Endodermal cell (in vitro differentiated cells): Measurements from ENCODE around the gene IL19. TPM values are rescaled to one million over a fixed set of nuclear protein-coding genes. Genes with fewer than 3 reads are reported as not detected.
"Not testable (repeated sequence)": the region's sequence is repeated elsewhere in the genome, so short reads cannot be mapped to it uniquely, and the experiment has no call there.

Experiments
- DNase-seq: peaks from one replicate; pipeline ENCODE4 v3.0.0-alpha.2; 2017
- H3K27ac ChIP-seq: 2 replicates; pipeline ENCODE4 v1.5.1; 2013; ENCODE audit warnings: mild to moderate bottlenecking, low read depth, low read length, moderate library complexity
- H3K27me3 ChIP-seq: 2 replicates; pipeline ENCODE4 v1.6.1; 2013; ENCODE audit warnings: mild to moderate bottlenecking, low read length, moderate library complexity; ENCODE audit not compliant: insufficient read depth, control insufficient read depth, poor library complexity, severe bottlenecking
- H3K36me3 ChIP-seq: 2 replicates; pipeline ENCODE4 v1.7.0; 2013; ENCODE audit warnings: mild to moderate bottlenecking, low read length, moderate library complexity; ENCODE audit not compliant: control insufficient read depth, insufficient read depth
- H3K4me1 ChIP-seq: one replicate; pipeline ENCODE4 v1.7.0; 2013; ENCODE audit warnings: low read length; ENCODE audit not compliant: control insufficient read depth, insufficient read depth
- H3K4me3 ChIP-seq: 2 replicates; pipeline ENCODE4 v1.5.1; 2013; ENCODE audit warnings: mild to moderate bottlenecking, low read length, moderate library complexity
- H3K9ac ChIP-seq: 2 replicates; pipeline ENCODE4 v1.6.1; 2013; ENCODE audit warnings: mild to moderate bottlenecking, low read length, moderate library complexity; ENCODE audit not compliant: poor library complexity, severe bottlenecking; ENCODE audit errors: extremely low read depth
- H3K9me3 ChIP-seq: 2 replicates; pipeline ENCODE4 v1.6.1; 2013; ENCODE audit warnings: mild to moderate bottlenecking, low read length, moderate library complexity; ENCODE audit not compliant: control insufficient read depth
- H3K27ac Mint-ChIP-seq: 2 replicates; pipeline ENCODE4 v1.8.0; 2020; ENCODE audit warnings: mixed read lengths
- H3K27me3 Mint-ChIP-seq: 2 replicates; pipeline ENCODE4 v1.8.0; 2021; ENCODE audit warnings: mild to moderate bottlenecking, mixed read lengths; ENCODE audit not compliant: insufficient read depth
- H3K36me3 Mint-ChIP-seq: 2 replicates; pipeline ENCODE4 v1.8.0; 2020; ENCODE audit warnings: low read depth, mixed read lengths
- H3K4me1 Mint-ChIP-seq: 2 replicates; pipeline ENCODE4 v1.8.0; 2020; ENCODE audit warnings: mixed read lengths
- H3K4me3 Mint-ChIP-seq: 2 replicates; pipeline ENCODE4 v1.8.0; 2020; ENCODE audit warnings: mild to moderate bottlenecking, moderate library complexity, mixed read lengths
- H3K9me3 Mint-ChIP-seq: 2 replicates; pipeline ENCODE4 v1.8.0; 2020; ENCODE audit warnings: mild to moderate bottlenecking, mixed read lengths
- CTCF ChIP-seq: fragments of 200-600 bp; sonication (generic); conservative IDR thresholded peaks from 2 replicates; pipeline ENCODE4 v1.5.0; 2021; ENCODE audit warnings: antibody characterized with exemption, mild to moderate bottlenecking
- WGBS, 2 experiments: methylation state at CpG; one replicate each; pipeline versions ENCODE4 v1.1.5 to v1.1.7; 2013; ENCODE audit warnings: missing lambda C conversion rate in 2 of 2, mixed read lengths in 1 of 2; ENCODE audit not compliant: insufficient coverage in 1 of 2, insufficient read length in 1 of 2; 5-methylcytosine and 5-hydroxymethylcytosine counted together
- total RNA-seq, 2 donors: library from RNA; stranded (reverse); fragmentation: NEBNext Ultra II Directional in 1 of 2; extraction: Animal tissue kit (Norgen Biotek cat#: 25700) in 1 of 2; gene quantifications; 2 replicates in 1 of 2; 3 replicates in 1 of 2; pipeline ENCODE4 v1.2.1, GENCODE V29; 2021

Gene IL19
- total RNA-seq, 2 donors from 2014 or later, result not detected

DNA sequence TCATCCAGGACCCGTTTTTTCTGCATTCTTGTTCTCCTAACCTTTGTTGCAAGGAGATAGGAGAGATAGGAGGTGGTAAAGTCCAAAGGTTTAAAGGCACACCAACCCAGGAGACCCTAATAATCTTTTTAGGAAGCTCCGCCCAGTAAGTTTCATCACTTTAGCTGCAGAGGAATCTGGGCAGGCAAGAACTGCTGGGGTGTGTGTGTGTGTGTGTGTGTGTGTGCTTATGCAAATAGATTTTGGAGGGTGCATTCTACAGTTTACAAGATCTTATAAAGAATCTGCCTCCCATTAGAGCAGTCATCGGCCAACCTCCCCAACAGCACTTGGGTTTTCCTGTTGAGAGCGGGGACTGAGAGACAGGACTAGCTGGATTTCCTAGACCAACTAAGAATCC, 5.7 kb downstream of the IL19 start:
- peaks cover 15% of the 10 kb centered on the region for H3K4me1 Mint-ChIP-seq
- DNase-seq, result peak; percentile 69
- Histone ChIP-seq H3K9me3 (no peaks in the 10 kb centered on the region), H3K9ac (no peak overlapping the region), H3K27me3 (no peaks in the 10 kb centered on the region), H3K36me3 (no peaks in the 10 kb centered on the region), H3K4me1 (peaks cover 7% of the 10 kb centered on the region), H3K4me3 (peak overlapping the region; percentile 62), H3K27ac (no peak overlapping the region)
- no peak overlapping the region for H3K27ac Mint-ChIP-seq
- no peaks in the 10 kb centered on the region for H3K36me3 Mint-ChIP-seq
- TF ChIP-seq CTCF, result no peak
- WGBS, 2 experiments, result 81 to 100% methylated on average over 1 to 4 of the region's 4 CpGs
- H3K27me3 Mint-ChIP-seq, result peaks cover 14% of the 10 kb centered on the region
- H3K9me3 Mint-ChIP-seq, result no peaks in the 10 kb centered on the region
- H3K4me3 Mint-ChIP-seq, result no peak overlapping the region

- Mint-ChIP-seq H3K27ac (no peak overlapping the region), H3K9me3 (no peaks in the 10 kb centered on the region), H3K4me3 (no peak overlapping the region), H3K36me3 (no peaks in the 10 kb centered on the region), H3K27me3 (peaks cover 3% of the 10 kb centered on the region), H3K4me1 (peaks cover 14% of the 10 kb centered on the region)
- Histone ChIP-seq H3K9me3 (no peaks in the 10 kb centered on the region), H3K27me3 (no peaks in the 10 kb centered on the region), H3K27ac (no peak overlapping the region), H3K4me1 (peaks cover 7% of the 10 kb centered on the region), H3K4me3 (no peak overlapping the region), H3K9ac (no peak overlapping the region), H3K36me3 (no peaks in the 10 kb centered on the region)
- 81 to 98% methylated on average over 6 to 7 of the region's 7 CpGs for WGBS, 2 experiments
- DNase-seq, result no peak
- no peak for TF ChIP-seq CTCF
Observed at GRCh38 chr1:206778031-206778430, 7.5 kb downstream of the IL19 start.

DNA sequence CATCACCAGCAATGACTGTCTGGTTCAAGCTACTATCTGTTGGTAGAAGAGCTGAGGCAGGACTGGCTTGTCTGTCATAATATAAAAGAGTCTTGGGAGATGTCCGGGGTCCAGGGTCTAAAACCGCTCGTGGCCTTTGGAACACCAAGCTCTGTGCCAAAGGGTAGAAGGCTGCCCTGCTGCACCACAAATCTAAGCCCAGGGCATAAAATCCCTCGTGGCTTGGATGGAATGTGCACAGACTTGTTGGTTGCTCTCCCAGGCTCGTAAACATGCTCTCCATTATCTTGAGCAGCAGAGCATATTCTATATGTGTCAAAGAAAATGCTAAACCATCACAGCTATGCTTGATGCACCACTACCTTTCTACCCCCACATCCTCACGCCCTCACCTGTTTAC, 8.3 kb downstream of the IL19 start:
- not testable (repeated sequence) for H3K9ac ChIP-seq, H3K4me3 ChIP-seq, H3K4me1 ChIP-seq, H3K36me3 ChIP-seq, H3K9me3 Mint-ChIP-seq, H3K27ac Mint-ChIP-seq, H3K9me3 ChIP-seq, DNase-seq, H3K27ac ChIP-seq, H3K4me3 Mint-ChIP-seq, H3K27me3 Mint-ChIP-seq, H3K27me3 ChIP-seq, H3K36me3 Mint-ChIP-seq
- 91 to 96% methylated on average over 6 of the region's 6 CpGs for WGBS, 2 experiments
- H3K4me1 Mint-ChIP-seq, result peaks cover 14% of the 10 kb centered on the region

- TF ChIP-seq CTCF, result no peak
- no peaks in the 10 kb centered on the region for H3K27me3 Mint-ChIP-seq
- H3K4me1 Mint-ChIP-seq, result peaks cover 14% of the 10 kb centered on the region
Observed at GRCh38 chr1:206779638-206780037, 9.1 kb downstream of the IL19 start.

More at GRCh38 chr1:206779638-206780037, 9.1 kb downstream of the IL19 start:
- no peaks in the 10 kb centered on the region for H3K27me3 ChIP-seq
- no peak overlapping the region for H3K9ac ChIP-seq
- no peak overlapping the region for H3K4me3 ChIP-seq
- no peak overlapping the region for H3K27ac ChIP-seq
- no peaks in the 10 kb centered on the region for H3K9me3 Mint-ChIP-seq
- no peak overlapping the region for H3K27ac Mint-ChIP-seq
- H3K36me3 ChIP-seq, result no peaks in the 10 kb centered on the region
- H3K4me1 ChIP-seq, result peaks cover 7% of the 10 kb centered on the region
- no peaks in the 10 kb centered on the region for H3K36me3 Mint-ChIP-seq
- H3K9me3 ChIP-seq, result no peaks in the 10 kb centered on the region
- DNase-seq, result no peak
- no peak overlapping the region for H3K4me3 Mint-ChIP-seq
- WGBS, 2 experiments, result 88 to 93% methylated on average over 2 of the region's 2 CpGs
